Ectodermal cell (in vitro differentiated cells): ENCODE data around the gene ADCY1.

Source experiments
- H3K27ac ChIP-seq: 2 replicates; pipeline ENCODE4 v1.7.0; 2013; ENCODE audit warnings: mild to moderate bottlenecking, low read depth, low read length; ENCODE audit not compliant: insufficient read depth, poor library complexity, severe bottlenecking
- H3K27me3 ChIP-seq: 2 replicates; pipeline ENCODE4 v1.7.0; 2013; ENCODE audit warnings: mild to moderate bottlenecking, low read length; ENCODE audit not compliant: insufficient read depth, control insufficient read depth, poor library complexity, severe bottlenecking
- H3K36me3 ChIP-seq: one replicate; pipeline ENCODE4 v1.7.0; 2013; ENCODE audit warnings: low read length; ENCODE audit not compliant: control insufficient read depth, insufficient read depth
- H3K4me1 ChIP-seq: one replicate; pipeline ENCODE4 v1.7.0; 2013; ENCODE audit warnings: low read length; ENCODE audit not compliant: control insufficient read depth, insufficient read depth
- H3K4me3 ChIP-seq: 2 replicates; pipeline ENCODE4 v1.7.0; 2013; ENCODE audit warnings: low read depth, low read length, control low read depth; ENCODE audit not compliant: insufficient read depth
- H3K9me3 ChIP-seq: 2 replicates; pipeline ENCODE4 v1.7.0; 2013; ENCODE audit warnings: mild to moderate bottlenecking, low read length, moderate library complexity; ENCODE audit not compliant: control insufficient read depth
- WGBS, 2 experiments: methylation state at CpG; one replicate each; pipeline ENCODE4 v1.1.7; 2013; ENCODE audit warnings: missing lambda C conversion rate in 2 of 2; 5-methylcytosine and 5-hydroxymethylcytosine counted together

ADCY1 gene

GRCh38 chr7:45690762-45691150 is 116.6 kb downstream of the ADCY1 start:
- Histone ChIP-seq H3K27me3 (no peaks in the 10 kb centered on the region), H3K4me3 (no peak overlapping the region), H3K4me1 (no peaks in the 10 kb centered on the region), H3K27ac (no peak overlapping the region), H3K9me3 (no peaks in the 10 kb centered on the region), H3K36me3 (no peaks in the 10 kb centered on the region)

- Histone ChIP-seq H3K4me1 (no peaks in the 10 kb centered on the region), H3K27ac (no peak overlapping the region)
- WGBS, 2 experiments: 95 to 96% methylated on average over 6 of the region's 6 CpGs
Measured at GRCh38 chr7:45691155-45691656, 117.0 kb downstream of the ADCY1 start.

GRCh38 chr7:45692031-45692430 is 117.9 kb downstream of the ADCY1 start:
- WGBS, 2 experiments: 94 to 98% methylated on average over 3 of the region's 3 CpGs

More at GRCh38 chr7:45691155-45691656, 117.0 kb downstream of the ADCY1 start:
- Histone ChIP-seq H3K36me3 (no peaks in the 10 kb centered on the region), H3K4me3 (no peak overlapping the region), H3K9me3 (no peaks in the 10 kb centered on the region), H3K27me3 (no peaks in the 10 kb centered on the region)

GRCh38 chr7:45695249-45695995 is 121.3 kb downstream of the ADCY1 start:
- Histone ChIP-seq H3K27me3 (no peaks in the 10 kb centered on the region), H3K9me3 (no peaks in the 10 kb centered on the region), H3K27ac (no peak overlapping the region), H3K4me3 (no peak overlapping the region), H3K36me3 (no peaks in the 10 kb centered on the region), H3K4me1 (no peaks in the 10 kb centered on the region)
- 94% methylated on average over 5 of the region's 5 CpGs for WGBS, 2 experiments

More at GRCh38 chr7:45692031-45692430, 117.9 kb downstream of the ADCY1 start:
- Histone ChIP-seq H3K27ac (no peak overlapping the region), H3K36me3 (no peaks in the 10 kb centered on the region), H3K9me3 (no peaks in the 10 kb centered on the region), H3K27me3 (no peaks in the 10 kb centered on the region), H3K4me3 (no peak overlapping the region), H3K4me1 (no peaks in the 10 kb centered on the region)

GRCh38 chr7:45696476-45696875 is 122.3 kb downstream of the ADCY1 start:
- WGBS, 2 experiments: 90 to 94% methylated on average over 4 of the region's 4 CpGs
- H3K36me3 ChIP-seq: no peaks in the 10 kb centered on the region

GRCh38 chr7:45697576-45698136 is 123.5 kb downstream of the ADCY1 start:
- Histone ChIP-seq H3K27me3 (no peaks in the 10 kb centered on the region), H3K36me3 (no peaks in the 10 kb centered on the region), H3K4me1 (no peaks in the 10 kb centered on the region), H3K4me3 (no peak overlapping the region), H3K9me3 (no peaks in the 10 kb centered on the region), H3K27ac (no peak overlapping the region)
- 85 to 91% methylated on average over 5 of the region's 5 CpGs for WGBS, 2 experiments

More at GRCh38 chr7:45696476-45696875, 122.3 kb downstream of the ADCY1 start:
- Histone ChIP-seq H3K4me1 (no peaks in the 10 kb centered on the region), H3K27ac (no peak overlapping the region), H3K4me3 (no peak overlapping the region), H3K9me3 (no peaks in the 10 kb centered on the region), H3K27me3 (no peaks in the 10 kb centered on the region)

GRCh38 chr7:45698303-45699014 is 124.3 kb downstream of the ADCY1 start:
- H3K36me3 ChIP-seq: no peaks in the 10 kb centered on the region
- WGBS, 2 experiments: 93% methylated on average over 6 of the region's 6 CpGs

GRCh38 chr7:45699015-45699309 is 124.8 kb downstream of the ADCY1 start:
- no peaks in the 10 kb centered on the region for H3K4me1 ChIP-seq
- H3K27ac ChIP-seq: no peak overlapping the region
- H3K4me3 ChIP-seq: no peak overlapping the region
- H3K36me3 ChIP-seq: no peaks in the 10 kb centered on the region
- no peaks in the 10 kb centered on the region for H3K9me3 ChIP-seq
- no peaks in the 10 kb centered on the region for H3K27me3 ChIP-seq

More at GRCh38 chr7:45698303-45699014, 124.3 kb downstream of the ADCY1 start:
- Histone ChIP-seq H3K4me3 (no peak overlapping the region), H3K27ac (no peak overlapping the region), H3K9me3 (no peaks in the 10 kb centered on the region), H3K4me1 (no peaks in the 10 kb centered on the region), H3K27me3 (no peaks in the 10 kb centered on the region)

GRCh38 chr7:45699726-45700390 is 125.7 kb downstream of the ADCY1 start:
- no peaks in the 10 kb centered on the region for H3K36me3 ChIP-seq
- no peaks in the 10 kb centered on the region for H3K27me3 ChIP-seq
- 90 to 91% methylated on average over 11 of the region's 11 CpGs for WGBS, 2 experiments
- H3K4me1 ChIP-seq: no peaks in the 10 kb centered on the region
- H3K27ac ChIP-seq: no peak overlapping the region
- no peak overlapping the region for H3K4me3 ChIP-seq
- H3K9me3 ChIP-seq: no peaks in the 10 kb centered on the region

GRCh38 chr7:45700556-45700955 is 126.4 kb downstream of the ADCY1 start:
- H3K27ac ChIP-seq: no peak overlapping the region
- no peaks in the 10 kb centered on the region for H3K4me1 ChIP-seq
- H3K4me3 ChIP-seq: no peak overlapping the region
- WGBS, 2 experiments: 83 to 88% methylated on average over 2 of the region's 2 CpGs
- H3K27me3 ChIP-seq: no peaks in the 10 kb centered on the region
- no peaks in the 10 kb centered on the region for H3K36me3 ChIP-seq
- H3K9me3 ChIP-seq: no peaks in the 10 kb centered on the region
